NAMALWA (cell line): ENCODE measurements around the gene LARP4B.

Experiments
- DNase-seq: peaks from one replicate; pipeline ENCODE4 v3.0.0-alpha.2; 2015; ENCODE audit warnings: low spot score

The LARP4B gene

DNA sequence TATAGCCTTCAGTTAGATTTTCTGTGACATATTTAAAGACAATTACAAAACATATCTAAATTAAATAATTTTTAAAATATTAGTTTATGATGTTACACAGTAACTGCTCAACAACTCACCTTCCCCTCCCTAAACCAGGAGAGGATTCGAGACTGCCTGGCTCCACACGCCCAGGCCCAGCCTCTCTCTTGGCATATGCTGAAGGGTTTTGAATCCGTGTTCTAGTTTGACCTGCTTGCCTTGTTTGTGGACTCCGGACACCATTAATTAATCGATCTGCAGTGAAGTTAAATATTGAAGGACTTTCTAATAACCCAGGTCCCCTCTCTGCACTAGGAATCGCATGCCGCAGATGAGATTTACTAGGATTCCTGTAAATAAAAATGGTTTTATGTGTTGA lies 106.6 kb downstream of the LARP4B start:
- no peak for DNase-seq

DNA sequence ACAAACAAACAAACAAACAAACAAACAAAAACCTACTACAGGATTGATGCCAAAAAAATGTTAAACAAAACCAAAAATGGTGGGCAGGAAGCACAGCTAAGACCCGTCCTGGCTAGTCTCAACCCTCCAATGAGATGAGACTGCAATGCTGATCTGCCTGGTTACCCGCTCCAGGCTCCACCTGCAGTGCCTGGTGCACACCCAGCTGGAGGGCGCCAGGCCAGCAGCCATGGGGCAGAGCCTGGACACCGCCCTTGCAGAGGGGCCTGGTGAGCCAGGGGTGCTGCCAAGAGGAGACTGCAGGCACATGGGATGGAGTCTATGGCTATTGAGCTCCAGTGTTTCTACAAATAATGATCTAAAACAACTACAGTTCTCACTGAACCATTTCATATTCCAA lies 107.0 kb downstream of the LARP4B start:
- DNase-seq: no peak

DNA sequence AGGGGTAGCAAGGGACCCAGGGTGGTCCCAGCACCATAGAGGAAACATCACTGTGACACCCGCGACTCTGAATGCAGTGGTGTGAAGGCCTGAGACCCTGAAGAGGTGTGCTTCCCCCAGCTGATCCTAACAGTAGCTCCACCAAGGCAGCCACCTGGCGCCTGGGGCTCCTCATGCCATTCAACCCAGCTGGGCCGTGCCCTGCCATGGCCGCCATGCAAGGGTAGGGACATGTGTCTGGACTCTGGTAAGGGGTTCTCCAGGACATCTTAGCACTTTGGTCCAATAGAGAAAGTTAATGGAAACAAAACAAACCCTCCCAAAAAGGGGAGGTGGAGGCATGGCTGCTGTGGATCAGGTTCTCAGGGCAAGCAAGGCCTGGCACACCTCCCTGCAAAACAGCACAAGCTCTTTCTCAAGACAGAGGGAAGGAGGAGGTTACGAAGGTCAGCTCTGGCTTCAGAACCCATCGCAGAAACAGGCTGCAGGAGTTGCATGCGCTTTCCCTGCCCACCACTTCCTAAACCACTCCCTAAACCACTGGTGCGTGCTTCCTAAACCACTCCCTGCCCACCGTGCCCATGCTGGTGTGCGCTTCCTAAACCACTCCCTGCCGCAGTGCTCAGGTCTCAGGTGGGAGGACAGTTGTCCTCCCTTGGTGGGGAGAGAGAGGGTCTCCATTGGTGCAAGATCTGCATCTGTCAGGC lies 108.7 kb downstream of the LARP4B start:
- DNase-seq: no peak

DNA sequence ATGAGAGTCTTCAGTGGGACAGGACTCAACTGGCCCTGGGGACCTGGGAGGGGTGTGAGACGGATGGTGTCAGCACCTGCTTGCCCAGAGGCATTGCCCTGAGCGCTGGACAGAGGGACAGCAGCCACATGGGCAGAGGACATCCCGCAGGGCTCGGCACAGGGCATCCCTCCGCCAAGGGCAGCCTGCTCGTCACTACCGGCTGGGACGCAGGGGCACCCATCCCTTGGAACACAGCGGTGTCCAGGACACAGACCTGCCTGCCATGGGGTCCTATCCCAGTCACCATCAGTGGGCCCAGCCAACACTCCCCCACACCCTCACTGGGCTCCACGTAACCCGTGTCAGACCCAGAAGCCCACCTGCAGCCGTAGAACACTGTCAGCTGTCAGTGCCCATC lies 109.3 kb downstream of the LARP4B start:
- DNase-seq: no peak

DNA sequence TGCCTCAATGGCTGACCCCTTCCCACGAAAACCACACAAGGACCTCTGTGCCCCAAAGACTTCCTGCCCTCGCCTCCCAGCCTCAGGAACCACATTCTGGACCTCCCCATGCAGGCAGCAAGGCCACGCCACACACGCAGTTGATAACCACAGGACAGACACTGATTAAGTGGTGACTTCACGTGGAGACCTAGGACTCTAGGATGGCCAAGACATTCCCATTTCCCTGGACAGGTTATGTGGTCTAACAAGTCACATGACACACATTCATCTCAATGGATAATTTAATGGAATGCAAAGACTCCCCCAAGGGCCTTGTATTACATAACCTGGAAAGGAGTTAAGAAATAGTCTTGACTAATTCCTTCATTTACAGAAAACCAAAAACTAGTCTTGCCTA lies 110.2 kb downstream of the LARP4B start:
- DNase-seq: no peak

DNA sequence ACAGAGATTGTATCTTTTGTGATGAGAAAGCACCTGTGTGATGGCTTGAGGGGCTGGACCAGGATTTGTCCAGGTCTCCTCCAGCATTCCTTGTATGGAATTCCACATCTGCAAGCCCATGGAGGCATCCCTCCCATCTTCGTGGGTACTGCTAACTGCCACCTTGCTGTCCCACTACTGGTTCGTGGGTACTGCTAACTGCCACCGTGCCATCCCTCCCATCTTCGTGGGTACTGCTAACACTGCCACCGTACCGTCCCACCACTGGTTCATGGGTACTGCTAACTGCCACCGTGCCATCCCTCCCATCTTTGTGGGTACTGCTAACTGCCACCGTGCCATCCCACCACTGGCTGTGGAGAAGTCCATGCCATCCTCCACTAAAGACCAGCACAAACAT lies 111.7 kb downstream of the LARP4B start:
- DNase-seq: no peak

DNA sequence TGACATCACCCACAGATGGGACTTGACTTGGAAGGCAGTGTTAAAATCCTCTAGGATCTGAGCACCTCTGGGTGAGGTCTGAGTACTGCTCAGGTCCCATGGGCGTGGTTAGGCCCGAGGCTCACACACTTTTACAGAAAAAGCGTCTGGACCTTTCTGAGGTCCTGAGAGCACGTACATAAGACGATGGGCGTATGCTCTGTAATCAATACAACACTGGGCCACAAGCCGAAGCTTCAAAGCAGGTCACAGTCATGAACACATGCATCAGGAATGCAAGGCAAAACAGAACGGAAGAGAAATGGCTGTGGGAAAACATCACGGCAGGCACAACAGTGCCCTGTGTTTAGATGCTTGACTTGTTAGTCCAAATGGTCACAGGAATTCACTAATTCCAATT lies 112.2 kb downstream of the LARP4B start:
- no peak for DNase-seq

DNA sequence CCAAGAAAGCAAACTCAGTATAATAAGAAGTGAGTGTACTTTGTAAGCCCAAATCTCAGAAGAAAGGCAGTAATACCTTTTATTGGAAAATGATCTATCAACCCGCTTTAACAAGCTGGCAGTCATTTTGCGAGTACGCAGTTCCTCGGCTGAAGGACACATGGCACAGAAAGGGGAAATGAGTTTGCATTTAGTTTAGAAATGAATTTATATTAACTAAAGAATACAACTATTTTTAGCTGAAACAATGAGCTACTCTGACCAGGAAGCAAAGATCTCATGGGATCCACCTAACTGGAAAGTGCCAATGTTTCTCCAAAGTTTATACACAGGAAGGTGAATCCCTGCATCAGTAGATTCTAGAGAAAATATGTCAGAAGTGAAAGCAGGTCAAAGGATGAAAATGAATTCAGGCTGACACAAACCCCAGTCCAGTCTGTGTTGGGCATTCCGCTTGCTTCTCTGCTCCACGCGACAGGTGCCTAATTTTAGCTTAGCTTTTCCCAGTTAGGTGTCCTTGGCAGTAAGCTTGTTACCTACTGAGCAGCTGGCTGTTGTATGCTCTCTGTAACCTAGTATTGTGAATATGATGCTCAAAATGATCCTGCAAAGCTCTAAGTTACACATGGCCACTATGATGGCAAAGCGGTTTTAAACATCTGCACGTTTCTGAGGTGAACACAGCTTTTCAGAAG lies 112.8 kb downstream of the LARP4B start:
- DNase-seq: no peak

DNA sequence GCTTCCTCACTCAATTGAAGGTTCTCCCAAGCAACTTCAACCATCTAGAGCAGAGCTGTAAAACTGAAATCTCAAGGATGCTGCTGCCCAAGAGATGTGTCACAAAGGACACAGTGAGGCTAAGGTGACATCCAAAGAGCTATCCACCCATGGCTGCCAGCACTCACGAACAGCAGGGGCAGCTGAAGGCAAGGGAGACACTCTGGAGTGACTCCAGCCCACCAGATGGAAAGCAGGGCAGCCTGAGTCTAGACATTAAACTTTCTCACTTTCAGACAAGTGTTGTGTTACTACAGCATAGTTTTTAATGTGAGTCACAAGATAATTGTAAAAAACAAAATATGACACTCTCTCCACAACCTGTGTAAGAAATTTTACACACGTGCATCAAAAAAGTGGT lies 113.5 kb downstream of the LARP4B start:
- no peak for DNase-seq

DNA sequence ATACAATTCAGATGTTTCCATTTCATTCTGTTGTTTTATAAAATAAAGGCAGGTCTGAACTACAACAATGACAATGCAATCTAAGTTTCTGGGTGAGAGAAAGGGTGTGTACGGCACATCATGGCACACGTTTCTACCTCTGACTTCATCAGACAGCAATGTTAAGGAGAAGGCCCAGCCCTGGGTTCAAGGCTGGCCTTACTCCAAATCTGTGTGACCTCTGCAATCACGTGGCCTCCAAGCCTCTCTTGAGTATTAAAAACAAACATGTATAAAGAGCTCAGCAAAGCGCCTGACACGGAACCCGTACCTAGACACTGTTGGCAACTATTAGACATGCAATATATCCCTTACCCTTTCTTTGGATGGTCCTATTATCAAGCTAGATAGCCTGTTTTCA lies 114.1 kb downstream of the LARP4B start:
- DNase-seq: no peak

DNA sequence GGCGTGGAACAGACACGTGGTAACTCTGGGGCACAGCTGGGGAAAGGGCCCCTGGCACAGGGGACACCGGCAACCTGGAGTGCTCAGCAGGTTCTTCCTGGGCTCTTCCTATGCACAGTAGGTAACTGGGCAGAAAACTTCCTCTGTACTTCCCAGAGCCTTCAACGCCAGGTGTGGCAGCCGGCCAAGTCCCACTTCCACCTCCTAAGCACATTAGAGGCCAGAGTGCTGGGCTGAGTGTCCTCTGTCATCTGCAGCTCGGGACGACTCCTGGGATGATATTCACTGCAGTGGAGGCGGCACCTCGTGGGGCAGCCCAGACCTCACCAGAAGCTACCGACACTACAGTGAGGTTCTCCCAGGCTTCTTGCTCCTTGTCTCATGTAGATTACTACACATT lies 114.5 kb downstream of the LARP4B start:
- no peak for DNase-seq

DNA sequence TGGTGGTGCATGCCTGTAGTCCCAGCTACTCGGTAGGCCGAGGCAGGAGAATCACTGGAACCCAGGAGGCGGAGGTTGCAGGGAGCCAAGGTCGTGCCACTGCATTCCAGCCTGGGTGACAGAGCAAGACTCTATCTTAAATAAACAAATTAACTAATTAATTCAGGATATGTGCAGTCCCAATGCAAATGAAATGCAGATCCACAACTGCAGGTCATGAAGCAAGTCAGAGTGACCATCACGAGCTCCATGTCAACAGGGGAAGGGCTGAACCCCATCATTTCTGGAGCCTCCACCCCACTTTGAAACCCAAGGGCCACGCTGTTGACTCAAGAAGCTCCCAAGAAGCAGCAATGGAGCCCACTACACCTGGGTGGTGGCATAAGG lies 115.4 kb downstream of the LARP4B start:
- DNase-seq: no peak

DNA sequence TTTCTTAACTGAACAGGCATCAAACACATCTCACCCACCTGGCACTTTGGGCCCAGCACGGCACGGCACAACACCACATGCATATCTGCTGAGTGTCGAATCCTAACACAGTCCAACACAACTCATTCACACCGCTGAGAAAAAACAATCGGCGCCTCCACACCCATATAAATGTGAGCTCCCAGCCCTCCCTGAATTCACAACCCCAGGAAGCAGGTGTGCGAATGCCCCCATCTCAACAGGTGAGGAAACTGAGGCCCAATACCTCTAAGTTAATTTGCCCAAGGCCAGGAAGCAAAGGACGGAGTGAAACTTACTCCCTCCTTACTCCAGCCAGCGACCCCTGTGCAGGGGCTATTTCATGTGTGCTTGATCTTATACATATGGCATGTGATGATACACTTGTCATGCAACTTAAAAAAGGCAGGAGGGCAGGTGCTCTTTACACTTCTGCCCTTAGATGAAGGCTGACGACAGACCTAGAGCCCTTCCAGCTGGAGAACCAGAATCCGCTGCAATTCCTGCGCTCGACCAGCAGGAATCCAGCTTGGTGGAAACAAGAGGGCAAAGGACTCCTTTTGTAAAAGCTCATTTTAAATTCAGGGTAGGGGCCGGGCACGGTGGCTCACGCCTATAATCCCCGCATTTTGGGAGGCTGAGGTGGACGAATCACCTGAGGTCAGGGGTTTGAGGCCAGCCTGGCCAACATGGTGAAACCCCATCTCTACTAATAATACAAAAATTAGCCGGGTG lies 116.0 kb downstream of the LARP4B start:
- peak; percentile 31 for DNase-seq

DNA sequence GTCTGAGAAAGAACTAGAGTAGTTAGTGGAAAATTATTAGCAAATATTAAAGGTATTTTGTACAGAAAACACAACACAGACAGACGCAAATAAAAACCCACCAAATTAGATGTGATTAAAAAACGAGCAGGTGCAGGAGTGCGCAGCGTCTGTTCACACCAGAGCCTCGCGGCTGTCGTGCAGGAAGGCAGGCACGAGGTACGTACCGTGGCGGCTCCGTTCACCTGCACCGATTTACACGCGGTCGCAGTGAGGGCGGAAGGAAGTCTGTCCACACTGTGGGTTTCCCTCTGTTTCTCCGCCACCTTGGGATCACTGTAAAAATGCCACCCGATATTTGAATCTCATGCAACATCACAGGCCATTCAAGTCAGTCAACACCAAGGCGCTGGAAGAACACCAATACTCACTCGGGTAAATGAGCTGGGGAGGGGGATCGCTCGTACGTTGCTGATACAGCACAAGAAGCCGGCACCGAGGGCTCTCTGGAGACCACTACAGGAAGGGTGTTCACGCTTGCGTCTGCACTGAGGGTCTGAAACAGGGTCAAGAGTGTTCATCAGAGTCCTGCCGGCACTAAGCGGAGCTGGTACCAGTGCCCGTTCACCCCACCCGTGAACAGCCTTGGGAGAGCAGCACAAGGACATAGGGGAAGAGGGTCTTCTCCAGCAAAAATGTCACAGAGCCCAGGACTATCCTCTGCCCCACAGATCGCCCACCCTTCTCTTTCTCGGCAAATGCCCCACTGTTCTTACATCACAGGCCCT lies 116.8 kb downstream of the LARP4B start:
- DNase-seq: no peak

DNA sequence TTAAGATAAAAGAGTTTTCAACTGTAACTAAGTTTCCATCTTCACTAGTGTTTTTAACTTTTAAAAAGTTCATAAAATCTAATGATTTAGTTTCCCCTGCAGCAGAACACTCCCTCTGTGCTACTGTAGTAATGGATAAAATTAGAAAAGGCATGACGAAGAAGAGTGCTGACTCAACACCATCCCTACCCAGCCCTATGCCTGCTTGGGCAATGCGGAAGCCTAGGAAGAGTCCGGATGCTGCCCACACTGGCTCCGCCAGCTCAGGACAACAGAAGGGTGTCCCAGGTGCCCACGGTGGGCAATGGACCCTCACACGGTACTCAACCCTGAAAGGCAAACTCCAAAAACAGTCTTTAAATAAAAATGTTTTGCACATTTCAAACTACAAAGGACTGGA lies 118.2 kb downstream of the LARP4B start:
- DNase-seq: no peak

DNA sequence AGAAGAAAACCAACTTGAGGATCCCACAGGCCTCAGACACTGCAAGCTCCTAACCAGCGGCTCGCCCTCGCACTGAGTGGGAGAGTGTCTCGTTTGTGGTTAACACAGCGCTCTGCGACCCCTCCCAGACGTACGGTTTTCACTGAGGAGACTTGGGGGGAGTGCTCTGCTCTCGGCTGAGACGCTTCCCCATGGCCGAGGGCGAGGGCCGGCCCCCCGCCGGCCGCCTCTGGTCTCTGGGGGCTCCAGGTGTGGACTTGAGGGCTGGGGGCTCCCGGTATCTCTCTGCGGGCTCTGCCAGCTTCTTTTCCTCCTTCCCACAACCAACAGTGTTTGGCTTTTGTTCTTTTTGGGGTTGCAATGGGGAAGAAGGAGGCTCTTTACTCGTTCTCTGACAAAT lies 118.7 kb downstream of the LARP4B start:
- no peak for DNase-seq

DNA sequence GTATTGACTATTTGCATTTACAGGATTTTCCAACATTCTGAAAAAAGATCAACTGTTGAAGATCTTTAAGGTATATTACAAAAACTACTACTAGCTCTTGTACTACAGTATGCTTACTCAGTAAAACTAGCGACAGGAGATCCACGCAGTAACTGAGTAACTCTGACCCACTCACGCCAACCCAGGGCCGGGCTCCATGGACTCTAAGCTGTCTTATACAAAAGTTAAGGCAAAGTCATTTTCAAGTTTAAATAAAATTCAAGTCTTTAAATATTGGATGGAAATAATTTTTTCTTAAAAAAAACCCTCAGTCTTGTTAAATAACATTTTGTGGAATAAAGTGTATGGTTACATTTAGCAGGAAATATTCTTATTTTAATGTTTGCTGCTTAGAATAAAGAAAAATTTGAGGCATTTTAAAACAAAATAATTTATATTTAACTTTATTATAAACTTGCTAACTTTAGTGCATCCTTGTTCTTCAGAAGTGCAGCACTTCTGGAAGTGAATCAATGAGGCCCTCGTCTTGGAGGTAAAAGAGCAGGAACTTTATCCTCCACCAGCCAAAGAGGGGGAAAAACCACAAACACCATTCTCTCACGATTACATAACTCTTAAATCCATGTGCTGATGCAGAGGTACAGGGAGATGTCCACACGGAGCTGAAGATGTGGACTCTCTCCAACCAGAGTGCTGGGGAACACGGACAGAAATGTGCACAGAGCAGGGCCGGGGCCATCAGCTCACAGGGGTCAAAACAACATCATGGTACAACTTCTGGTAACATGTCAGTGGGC lies 119.9 kb downstream of the LARP4B start:
- DNase-seq: no peak

DNA sequence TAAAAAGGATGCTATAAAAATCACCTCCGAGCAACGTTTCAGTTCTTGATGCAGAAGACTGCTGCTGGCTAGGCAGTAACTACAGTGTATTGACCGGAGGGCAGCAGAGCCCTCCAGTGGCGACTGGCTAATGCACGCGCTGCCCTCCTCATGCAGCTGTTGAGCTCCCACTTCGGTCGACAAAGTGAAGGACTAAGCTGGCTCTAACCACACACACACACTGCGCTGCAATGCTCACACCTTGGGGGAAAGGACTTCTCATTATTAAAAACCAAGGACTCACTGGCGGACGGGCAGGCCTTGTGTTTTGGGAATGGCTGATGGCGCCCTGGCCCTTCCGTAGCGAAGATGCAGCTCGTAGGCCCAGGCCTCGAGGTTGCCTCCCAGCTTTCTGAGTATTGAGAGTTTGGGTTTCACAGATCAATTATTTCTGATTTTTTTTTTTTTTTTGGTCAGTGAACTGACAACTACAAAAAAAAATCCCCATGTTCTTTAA lies 121.1 kb downstream of the LARP4B start:
- peak; percentile 28 for DNase-seq

DNA sequence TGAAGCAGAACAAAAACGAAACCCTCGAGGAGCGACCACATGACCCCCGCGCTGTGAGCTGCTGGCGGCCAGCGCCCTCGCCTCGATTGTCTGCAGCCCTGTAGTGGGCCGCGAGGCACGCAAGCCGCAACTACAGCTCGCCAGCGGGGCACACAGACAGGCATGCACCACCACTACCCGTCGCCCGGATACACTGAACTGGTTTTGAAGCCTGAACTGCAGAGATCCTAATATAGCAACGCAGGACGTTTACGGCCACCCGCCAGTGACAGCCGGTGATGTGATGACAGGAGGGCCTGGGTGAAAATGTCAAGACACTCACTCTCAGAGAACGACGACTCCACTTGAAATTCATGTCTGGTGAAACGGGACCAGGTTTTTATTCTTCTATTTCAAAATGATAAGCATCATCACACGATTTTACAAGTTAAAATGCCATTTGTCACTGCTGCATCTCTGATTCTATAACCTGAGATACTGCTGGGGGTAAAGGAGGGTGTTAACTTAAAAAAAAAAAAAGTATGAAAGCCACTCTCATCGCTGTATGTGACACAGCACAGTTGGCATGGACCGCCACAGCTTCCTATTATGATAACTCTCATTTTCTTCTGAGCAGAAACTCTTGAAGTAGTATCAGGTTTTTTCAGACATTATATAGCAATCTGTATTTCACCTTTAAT lies 121.7 kb downstream of the LARP4B start:
- DNase-seq: no peak

DNA sequence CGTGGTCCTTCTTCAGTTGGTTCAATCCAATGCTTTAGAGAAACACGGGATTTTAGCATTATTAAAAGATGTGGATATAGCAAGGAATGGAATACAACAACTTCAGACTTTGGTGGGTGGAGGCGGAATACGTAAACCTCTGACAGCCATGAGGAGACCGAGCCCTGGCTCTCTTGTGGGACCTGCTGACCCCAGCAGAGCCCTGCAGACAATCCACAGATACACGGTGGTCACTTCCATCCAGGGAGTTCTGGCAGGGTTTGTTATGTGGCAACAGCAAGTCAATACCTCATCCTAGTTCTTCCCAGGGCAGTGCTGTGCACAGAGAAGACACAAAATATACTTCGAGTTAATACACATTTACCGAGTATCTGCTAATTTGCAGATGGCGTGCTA lies 123.5 kb downstream of the LARP4B start:
- DNase-seq: no peak
